AG10803 (cell line): ENCODE measurements around the gene FKBP7.

Experiments
- DNase-seq: peaks from one replicate; pipeline ENCODE4 v3.0.0; 2010; ENCODE audit warnings: low read depth
- H3K4me3 ChIP-seq: 2 replicates; pipeline ENCODE4 v1.5.1; 2011; ENCODE audit warnings: mild to moderate bottlenecking, low read length, control low read depth
- TF ChIP-seq, protein P1 (sequence below): conservative IDR thresholded peaks from 2 replicates; pipeline ENCODE4 v1.5.1; 2011; ENCODE audit warnings: mild to moderate bottlenecking, low read length, control low read depth, inconsistent platforms

The FKBP7 gene

DNA sequence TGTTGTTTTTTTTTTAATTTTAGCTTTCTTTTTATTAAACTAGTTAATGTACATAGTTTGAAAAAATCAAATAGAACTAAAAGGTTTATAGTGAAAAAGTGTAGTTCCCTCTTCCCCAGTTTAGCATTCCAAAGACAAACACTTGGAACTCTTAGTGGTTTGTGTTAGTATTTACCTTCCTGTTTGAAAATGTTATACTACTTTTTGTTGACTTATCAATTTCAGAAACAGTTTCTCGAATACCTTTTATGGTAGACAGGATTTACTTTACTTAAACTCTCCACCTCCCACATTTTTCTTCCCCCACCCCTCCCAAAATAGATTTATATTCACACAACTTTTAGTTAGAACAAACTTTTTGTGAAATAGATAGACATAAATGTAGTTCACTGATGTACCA lies 28.5 kb upstream of the FKBP7 start:
- TF ChIP-seq, protein P1, sequence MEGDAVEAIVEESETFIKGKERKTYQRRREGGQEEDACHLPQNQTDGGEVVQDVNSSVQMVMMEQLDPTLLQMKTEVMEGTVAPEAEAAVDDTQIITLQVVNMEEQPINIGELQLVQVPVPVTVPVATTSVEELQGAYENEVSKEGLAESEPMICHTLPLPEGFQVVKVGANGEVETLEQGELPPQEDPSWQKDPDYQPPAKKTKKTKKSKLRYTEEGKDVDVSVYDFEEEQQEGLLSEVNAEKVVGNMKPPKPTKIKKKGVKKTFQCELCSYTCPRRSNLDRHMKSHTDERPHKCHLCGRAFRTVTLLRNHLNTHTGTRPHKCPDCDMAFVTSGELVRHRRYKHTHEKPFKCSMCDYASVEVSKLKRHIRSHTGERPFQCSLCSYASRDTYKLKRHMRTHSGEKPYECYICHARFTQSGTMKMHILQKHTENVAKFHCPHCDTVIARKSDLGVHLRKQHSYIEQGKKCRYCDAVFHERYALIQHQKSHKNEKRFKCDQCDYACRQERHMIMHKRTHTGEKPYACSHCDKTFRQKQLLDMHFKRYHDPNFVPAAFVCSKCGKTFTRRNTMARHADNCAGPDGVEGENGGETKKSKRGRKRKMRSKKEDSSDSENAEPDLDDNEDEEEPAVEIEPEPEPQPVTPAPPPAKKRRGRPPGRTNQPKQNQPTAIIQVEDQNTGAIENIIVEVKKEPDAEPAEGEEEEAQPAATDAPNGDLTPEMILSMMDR: no peak
- no peak overlapping the region for H3K4me3 ChIP-seq
- no peak for DNase-seq

GRCh38 chr2:178506524-178506923 lies 28.1 kb upstream of the FKBP7 start:
- no peak overlapping the region for H3K4me3 ChIP-seq
- no peak for DNase-seq

GRCh38 chr2:178506101-178506500 lies 27.7 kb upstream of the FKBP7 start:
- H3K4me3 ChIP-seq: no peak overlapping the region
- peak; percentile 49 for DNase-seq
- TF ChIP-seq, protein P1: no peak

More at GRCh38 chr2:178506524-178506923, 28.1 kb upstream of the FKBP7 start:
- TF ChIP-seq, protein P1: no peak

DNA sequence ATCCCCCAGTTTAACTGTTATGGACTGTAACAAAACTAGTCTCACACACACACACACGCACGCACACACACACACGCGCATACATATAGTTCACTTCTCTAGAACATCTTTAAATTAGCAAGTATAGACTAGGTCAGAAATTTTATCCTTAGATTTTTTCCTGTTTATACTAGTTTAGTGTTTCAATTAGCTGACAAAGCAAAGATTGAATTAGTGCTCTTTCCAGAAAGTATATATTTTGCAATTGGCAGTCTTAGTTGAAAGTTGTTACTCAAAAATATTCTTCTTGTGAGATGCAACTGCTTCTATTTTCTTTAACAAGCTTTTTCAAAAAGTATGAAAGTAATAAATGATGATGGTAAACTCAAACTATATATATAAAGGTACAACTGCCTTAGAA lies 24.4 kb upstream of the FKBP7 start:
- H3K4me3 ChIP-seq: no peak overlapping the region
- TF ChIP-seq, protein P1: no peak
- DNase-seq: no peak

GRCh38 chr2:178499640-178500039 lies 21.2 kb upstream of the FKBP7 start:
- DNase-seq: no peak
- H3K4me3 ChIP-seq: no peak overlapping the region
- TF ChIP-seq, protein P1: no peak

GRCh38 chr2:178498137-178498536 lies 19.7 kb upstream of the FKBP7 start:
- TF ChIP-seq, protein P1: no peak
- no peak overlapping the region for H3K4me3 ChIP-seq
- no peak for DNase-seq

GRCh38 chr2:178496049-178496448 lies 17.6 kb upstream of the FKBP7 start:
- no peak overlapping the region for H3K4me3 ChIP-seq
- TF ChIP-seq, protein P1: no peak
- DNase-seq: no peak
